Measurements from ENCODE around the gene SLBP.

SLBP gene

DNA sequence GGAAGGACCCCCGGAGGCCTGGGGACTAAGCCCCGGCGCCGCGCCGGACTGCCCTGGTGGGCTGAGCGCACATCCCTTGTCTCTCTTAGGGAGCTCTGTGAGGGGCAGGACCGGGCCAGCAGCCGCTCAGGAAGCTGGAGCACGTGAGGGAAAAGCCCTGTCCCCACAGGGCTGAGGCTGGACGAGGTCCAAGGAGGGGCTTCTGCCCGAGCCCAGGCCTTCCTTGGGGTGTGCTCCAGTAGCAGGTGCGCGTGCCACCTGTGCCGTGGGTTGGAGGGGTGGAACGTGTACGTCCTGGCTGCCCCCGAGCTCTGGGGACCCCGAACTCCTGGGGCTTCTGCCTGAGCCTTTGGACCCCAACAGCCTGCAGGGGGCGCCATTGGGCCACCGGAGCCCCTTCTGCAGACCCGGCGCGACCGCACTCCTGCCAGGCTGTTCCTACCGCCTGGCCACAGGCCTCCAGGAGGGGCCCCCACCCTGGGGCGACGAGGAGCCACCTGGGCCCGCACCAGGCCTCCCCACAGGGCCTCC is 36.4 kb upstream of the SLBP start:
- DNase-seq, result peak; percentile 87

GRCh38 chr4:1747603-1747967 is 35.5 kb upstream of the SLBP start:
- DNase-seq, result no peak

DNA sequence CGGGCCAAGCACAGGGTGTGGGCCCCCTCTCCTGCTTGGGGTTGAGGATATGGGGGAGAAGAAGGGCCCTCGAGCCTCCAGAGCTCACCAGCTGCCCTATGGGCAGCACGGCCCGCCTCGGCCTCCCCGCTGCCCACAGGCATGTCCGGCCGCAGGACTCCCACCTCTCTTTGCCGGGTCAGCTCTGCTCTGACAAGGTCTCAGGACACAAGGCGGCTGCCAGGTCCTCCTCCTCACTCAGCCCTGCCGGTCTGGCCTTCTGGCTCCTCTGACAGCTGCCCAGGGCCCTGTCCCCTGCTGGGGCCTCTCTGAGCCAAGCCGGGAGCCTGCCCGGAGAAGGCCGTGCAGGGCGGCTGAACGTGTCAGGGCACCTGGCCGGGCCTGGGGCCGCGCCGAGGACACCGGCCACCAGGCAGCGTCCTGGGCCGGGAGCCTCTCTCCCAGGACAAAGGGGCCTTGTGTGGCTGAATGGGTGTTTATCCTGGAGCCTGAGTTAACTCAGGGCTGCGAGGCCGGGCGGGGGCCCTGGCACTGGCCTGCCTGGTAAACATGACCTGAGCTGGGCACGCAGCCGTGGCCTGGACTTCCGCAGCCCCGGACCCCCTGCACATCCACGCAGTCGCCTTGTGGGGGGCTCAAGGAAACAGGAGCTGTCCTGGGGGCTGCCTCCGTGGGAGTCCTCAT is 34.9 kb upstream of the SLBP start:
- no peak for DNase-seq

GRCh38 chr4:1746265-1746691 is 34.2 kb upstream of the SLBP start:
- DNase-seq, result peak; percentile 85

GRCh38 chr4:1745697-1746096 is 33.6 kb upstream of the SLBP start:
- DNase-seq, result no peak

DNA sequence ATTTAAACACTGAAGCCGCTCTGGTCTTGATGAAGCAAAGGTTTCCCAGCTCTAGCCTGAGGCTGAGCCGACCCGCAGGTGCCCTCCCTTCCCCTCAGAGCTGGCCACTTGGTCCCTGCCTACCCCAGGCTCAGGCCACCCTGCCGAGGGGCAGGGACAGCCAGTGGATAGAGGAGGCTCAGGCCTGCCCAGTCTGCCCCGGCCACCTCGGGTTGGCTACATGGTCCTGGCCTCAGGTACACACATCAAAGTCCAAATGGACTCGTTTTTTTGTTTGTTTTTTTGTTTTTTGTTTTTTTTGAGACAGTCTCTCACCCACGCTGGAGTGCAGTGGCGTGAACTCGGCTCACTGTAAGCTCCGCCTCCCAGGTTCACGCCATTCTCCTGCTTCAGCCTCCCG is 33.0 kb upstream of the SLBP start:
- no peak for DNase-seq

- DNase-seq, result no peak
Observed at GRCh38 chr4:1744552-1744951, 32.4 kb upstream of the SLBP start.

- DNase-seq, result no peak
Observed at GRCh38 chr4:1743975-1744374, 31.9 kb upstream of the SLBP start.

- DNase-seq, result no peak
Observed at GRCh38 chr4:1743551-1743950, 31.4 kb upstream of the SLBP start.

DNA sequence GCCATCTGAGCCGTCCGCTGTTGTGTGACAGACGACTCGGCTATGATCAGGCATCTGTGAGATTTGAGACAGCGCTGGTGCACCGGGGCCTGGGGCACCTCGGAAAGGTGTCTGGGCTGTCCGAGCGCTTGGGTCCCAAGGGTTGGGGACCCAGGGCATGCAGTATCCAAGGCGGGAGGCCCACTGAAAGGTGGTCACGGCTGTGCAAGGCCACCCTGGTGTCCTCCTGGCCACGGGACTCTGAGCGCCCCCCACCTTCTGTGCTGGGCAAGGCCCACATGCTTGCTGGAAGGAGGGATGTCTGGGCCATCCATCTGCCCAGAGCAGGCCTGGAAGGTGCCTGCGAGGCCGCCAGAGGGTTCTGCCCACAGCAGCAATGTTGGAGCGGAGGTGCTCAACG is 29.1 kb upstream of the SLBP start:
- no peak for DNase-seq

GRCh38 chr4:1740021-1740545 is 28.0 kb upstream of the SLBP start:
- no peak for DNase-seq

- DNase-seq, result no peak
Observed at GRCh38 chr4:1739358-1739757, 27.2 kb upstream of the SLBP start.

GRCh38 chr4:1738410-1738809 is 26.3 kb upstream of the SLBP start:
- no peak for DNase-seq

GRCh38 chr4:1737666-1738065 is 25.5 kb upstream of the SLBP start:
- DNase-seq, result no peak

- no peak for DNase-seq
Observed at GRCh38 chr4:1736812-1737211, 24.7 kb upstream of the SLBP start.

DNA sequence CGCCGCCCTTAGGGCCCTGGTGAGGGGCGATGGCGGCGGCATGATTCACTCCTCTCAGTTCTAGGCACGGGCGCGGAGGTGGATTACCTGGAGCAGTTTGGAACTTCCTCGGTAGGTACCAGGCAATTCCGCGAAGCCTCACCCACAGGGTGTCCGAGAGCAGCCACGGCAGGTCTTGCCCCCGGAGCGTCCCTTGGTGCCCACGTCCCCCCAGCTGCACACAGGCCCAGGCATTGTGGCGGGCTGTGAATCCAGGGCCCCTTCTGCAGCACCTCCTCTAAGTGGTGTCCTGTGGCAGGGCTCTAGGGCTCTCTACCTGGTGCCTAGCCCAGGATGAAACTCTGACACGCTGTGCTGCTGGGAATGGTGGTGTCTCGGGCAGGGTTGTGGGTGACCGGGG is 23.1 kb upstream of the SLBP start:
- no peak for DNase-seq

DNA sequence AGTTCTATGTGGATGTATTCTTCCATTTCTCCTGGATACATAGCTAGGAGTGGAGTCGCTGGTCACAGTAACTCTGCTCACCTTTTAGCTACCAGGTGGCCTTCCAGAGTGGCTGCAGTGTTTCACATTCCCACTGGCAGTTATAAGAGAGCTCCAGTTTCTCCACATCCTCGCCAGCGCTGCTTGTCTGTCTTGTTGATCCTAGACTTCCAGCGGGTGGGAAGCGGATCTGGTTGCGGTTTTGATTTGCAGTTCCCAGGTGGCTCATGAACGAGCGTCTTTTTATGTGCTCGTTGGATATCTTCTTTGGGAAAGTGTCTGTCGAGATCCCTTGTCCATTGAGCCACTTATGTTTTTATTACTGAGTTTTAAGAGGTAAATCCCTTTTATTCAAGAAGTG is 20.8 kb upstream of the SLBP start:
- DNase-seq, result no peak

- peak; percentile 66 for DNase-seq
Observed at GRCh38 chr4:1731180-1731579, 19.1 kb upstream of the SLBP start.

- no peak for DNase-seq
Observed at GRCh38 chr4:1730532-1731135, 18.5 kb upstream of the SLBP start.

- no peak for DNase-seq
Observed at GRCh38 chr4:1728061-1728980, 16.2 kb upstream of the SLBP start.

- no peak for DNase-seq
Observed at GRCh38 chr4:1727117-1728031, 15.3 kb upstream of the SLBP start.

Data from activated CD4-positive, alpha-beta T cell treated with anti-CD3 and anti-CD28 coated beads, Interleukin-2, amount 50 U/mL, for 16 hours (primary cell).